GM18909 (cell line): Measurements from ENCODE around the gene SP1.
"Not testable (repeated sequence)": the region's sequence is repeated elsewhere in the genome, so short reads cannot be mapped to it uniquely, and the experiment has no call there.

Source experiments
- ATAC-seq: cut with Tn5 transposase; IDR thresholded peaks from one replicate; pipeline ENCODE4 v1.9.1; 2021; ENCODE audit warnings: mild to moderate bottlenecking; ENCODE audit not compliant: unreplicated experiment, poor library complexity

The SP1 gene

DNA sequence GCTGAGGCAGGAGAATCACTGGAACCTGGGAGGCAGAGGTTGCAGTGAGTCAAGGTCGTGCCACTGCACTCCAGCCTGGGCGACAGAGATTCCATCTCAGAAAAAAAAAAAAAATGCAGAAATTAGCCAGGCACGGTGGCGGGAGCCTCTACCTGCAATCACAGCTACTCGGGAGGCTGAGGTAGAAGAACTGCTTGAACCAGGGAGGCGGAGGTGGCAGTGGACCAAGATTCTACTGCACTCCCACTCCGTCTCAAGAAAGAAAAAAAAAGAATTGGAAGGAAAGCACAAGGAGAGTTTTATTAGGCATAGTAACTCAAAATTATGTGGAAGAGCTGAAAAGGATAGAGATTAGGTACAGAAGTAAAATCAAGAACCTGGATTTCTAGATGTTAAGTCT, 22.9 kb downstream of the SP1 start:
- ATAC-seq: no peak

DNA sequence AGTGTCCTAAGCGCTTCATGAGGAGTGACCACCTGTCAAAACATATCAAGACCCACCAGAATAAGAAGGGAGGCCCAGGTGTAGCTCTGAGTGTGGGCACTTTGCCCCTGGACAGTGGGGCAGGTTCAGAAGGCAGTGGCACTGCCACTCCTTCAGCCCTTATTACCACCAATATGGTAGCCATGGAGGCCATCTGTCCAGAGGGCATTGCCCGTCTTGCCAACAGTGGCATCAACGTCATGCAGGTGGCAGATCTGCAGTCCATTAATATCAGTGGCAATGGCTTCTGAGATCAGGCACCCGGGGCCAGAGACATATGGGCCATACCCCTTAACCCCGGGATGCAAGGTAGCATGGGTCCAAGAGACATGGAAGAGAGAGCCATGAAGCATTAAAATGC, 31.0 kb downstream of the SP1 start:
- ATAC-seq: no peak

DNA sequence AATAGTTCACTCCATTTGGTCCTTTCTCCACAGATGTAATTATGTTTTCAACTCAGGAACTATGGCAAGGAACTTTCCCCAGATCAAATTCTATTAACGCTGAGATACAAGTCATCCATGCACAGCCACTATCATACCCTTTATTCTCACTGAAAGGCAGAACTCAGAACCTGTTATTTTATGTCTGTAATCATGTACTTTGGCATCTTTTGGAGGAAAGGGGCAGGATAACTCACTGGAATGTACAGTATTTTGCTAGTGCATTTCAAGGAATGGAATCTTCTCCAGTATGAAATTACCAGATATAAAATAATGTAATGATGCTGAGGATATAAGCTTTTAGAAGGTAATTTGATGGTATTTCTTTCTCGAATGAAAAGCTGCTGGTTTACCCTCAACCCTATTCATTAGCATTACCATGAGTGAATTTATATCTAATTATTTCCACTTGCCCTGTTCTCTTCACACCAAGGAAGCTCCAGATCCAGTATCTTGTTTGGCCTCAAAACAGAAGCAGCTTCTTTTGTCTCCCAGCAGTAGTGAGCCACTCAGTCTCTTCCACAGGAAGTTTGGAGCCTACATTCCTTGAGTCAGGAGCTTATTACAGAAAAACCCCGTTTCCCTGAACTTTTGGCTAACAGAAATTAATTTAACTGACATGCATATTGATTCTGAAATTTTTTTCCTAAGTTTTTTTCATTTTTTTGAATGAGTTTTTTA, 33.7 kb downstream of the SP1 start:
- ATAC-seq: no peak

GRCh38 chr12:53414756-53415417, 34.9 kb downstream of the SP1 start:
- ATAC-seq: no peak

DNA sequence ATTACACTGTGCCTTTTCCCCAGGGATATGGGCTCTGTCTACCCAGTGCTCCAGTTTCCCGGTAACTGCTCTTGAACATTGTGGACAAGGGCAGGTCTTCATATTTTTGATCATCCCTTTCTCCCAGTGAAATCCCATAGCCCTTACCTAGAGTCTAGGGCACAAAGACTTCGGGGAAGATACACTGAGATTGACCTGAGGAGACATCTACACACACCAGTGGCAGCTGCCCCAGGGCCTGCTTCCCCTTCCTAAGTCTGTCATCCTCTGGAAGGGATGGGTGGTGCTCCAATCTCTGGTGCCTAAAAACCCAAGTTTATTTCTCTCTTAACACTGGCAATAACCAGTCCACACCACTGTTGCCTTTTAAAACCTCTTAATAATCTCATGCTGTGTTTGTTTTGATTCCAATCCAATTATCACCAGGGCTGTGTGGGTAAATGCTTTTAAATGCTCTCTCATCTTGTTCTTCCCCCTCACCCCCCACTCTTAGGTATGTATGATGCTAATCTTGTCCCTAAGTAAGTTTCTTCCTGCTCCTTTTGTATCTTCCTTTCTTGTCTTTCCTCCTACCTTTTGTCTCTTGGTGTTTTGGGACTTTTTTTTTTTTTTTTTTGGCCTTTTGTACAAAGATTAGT, 35.9 kb downstream of the SP1 start:
- not testable (repeated sequence) for ATAC-seq

DNA sequence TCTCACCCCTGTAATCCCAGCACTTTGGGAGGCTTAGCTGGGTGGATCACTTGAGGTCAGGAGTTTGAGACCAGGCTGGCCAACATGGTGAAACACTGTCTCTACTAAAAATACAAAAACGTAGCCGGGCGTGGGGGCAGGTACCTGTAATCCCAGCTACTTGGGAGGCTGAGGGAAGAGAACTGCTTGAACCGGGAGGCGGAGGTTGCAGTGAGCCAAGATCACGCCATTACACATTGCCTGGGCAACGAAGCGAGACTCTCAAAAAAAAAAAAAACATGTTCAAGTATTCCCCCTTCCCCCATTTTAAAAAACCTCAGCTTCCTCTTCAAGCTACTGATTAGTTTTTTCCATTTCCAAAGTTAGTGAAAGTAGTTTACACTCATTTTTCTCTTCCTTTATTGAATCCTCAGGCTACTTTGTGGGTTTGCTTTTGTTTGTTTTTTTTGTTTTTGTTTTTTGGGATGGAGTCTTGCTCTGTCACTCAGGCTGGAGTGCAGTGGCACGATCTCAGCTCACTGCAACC, 37.4 kb downstream of the SP1 start:
- not testable (repeated sequence) for ATAC-seq

- ATAC-seq: no peak
These were observed 38.2 kb downstream of the SP1 start for GRCh38 chr12:53418221-53418620.

GRCh38 chr12:53419756-53420155, 39.8 kb downstream of the SP1 start:
- ATAC-seq: no peak

GRCh38 chr12:53422247-53422646, 42.3 kb downstream of the SP1 start:
- not testable (repeated sequence) for ATAC-seq

- no peak for ATAC-seq
These were observed 43.6 kb downstream of the SP1 start, which contains the start of gene AMHR2 for GRCh38 chr12:53423597-53423996. AMHR2 (plus strand) TSS chr12:53423855; CDS start chr12:53423935, 80 bp downstream.

GRCh38 chr12:53424626-53425514, 44.9 kb downstream of the SP1 start:
- no peak for ATAC-seq

DNA sequence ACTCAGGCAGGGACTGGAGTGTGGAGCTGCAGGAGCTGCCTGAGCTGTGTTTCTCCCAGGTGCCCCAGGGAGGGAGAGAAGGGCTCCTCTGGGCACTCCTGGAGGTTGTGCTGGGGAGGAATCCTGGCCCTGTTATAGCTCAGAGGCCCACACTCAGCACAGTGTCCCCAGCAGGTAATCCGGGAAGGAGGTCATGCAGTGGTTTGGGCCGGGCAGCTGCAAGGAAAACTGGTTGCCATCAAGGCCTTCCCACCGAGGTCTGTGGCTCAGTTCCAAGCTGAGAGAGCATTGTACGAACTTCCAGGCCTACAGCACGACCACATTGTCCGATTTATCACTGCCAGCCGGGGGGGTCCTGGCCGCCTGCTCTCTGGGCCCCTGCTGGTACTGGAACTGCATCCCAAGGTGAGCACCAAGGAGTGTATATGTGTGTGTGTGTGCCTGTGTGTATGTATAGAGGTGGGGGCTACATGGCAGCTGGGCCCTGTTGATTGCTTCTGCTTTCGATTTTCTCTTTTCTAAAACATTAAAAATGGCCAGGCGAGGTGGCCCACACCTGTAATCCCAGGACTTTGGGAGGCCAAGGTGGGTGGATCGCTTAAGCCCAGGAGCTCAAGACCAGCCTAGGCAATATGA, 45.7 kb downstream of the SP1 start:
- no peak for ATAC-seq

DNA sequence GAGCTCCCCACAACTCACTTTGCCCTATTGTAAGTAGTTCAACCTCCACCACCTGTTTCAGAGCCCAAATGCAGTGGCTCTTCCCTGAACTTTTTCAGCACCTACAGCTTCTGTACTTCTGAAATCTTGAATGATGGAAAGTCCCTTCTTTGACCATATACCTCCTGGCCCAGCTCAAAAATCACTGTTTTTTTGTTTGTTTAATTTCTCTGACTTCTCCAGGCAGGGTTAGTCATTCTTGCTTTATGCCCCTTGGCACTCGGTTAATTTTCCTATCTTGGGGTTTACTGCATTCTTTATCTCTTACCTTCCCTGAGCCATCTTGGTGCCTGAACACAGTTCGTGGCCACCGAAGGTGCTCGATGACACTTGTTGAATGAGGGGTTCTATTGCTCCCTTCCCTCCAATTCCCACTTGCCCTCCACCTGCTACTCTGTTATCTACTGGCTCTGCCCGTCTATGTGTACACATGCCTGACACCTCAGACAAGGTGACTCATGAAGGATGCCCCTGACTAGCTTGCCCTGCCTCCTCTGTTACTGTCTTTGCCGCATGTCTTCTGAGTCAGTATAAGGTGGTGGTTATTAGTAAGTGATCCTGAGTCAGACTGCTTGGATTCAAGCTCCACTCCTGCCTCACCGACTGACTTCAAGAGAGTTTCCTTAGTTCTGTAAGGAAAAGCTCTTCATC, 48.1 kb downstream of the SP1 start:
- no peak for ATAC-seq

- no peak for ATAC-seq
These were observed 48.8 kb downstream of the SP1 start for GRCh38 chr12:53428741-53429140.

- ATAC-seq: no peak
These were observed 50.1 kb downstream of the SP1 start for GRCh38 chr12:53430116-53430515.

- ATAC-seq: no peak
These were observed 51.2 kb downstream of the SP1 start for GRCh38 chr12:53431187-53431586.

DNA sequence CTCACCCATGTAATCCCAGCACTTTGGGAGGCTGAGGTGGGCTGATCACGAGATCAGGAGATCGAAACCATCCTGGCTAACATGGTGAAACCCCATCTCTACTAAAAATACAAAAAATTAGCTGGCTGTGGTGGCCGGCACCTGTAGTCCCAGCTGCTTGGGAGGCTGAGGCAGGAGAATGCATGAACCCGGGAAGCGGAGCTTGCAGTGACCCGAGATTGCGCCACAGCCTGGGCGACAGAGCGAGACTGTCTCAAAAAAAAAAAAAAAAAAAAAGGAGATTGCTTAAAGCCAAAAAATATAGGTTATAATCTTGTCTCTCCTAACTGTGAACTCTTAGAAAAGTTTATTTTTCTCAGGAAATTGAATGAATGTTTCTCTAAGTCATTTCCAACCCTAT, 55.4 kb downstream of the SP1 start:
- not testable (repeated sequence) for ATAC-seq

DNA sequence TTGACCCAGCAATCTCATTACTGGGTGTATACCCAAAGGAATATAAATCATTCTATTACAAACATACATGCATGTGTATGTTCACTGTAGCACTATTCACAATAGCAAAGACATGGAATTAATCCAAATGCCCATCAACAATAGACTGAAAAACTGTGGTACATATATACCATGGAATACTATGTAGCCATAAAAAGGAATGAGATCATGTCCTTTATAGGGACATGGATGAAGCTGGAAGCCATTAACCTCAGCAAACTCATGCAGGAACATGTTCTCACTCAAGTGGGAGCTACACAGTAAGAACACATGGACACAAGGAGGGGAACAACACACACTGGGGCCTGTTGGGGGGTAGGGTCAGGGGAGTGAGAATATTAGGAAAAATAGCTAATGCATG, 59.6 kb downstream of the SP1 start:
- not testable (repeated sequence) for ATAC-seq
